IMR-90 (cell line): ENCODE measurements around the gene PPP1R1C. TPM values are rescaled to one million over a fixed set of nuclear protein-coding genes. Genes with fewer than 3 reads are reported as not detected.

Source experiments
- ATAC-seq: fragments of 200-7000 bp; cut with Tn5 transposase; 2 replicates; pipeline ENCODE4 v1.9.1; 2020; ENCODE audit warnings: low read depth, mild to moderate bottlenecking, moderate library complexity
- BruUV-seq: library from RNA; stranded (reverse); fragments of 400-500 nt; replicated peaks from 2 replicates; lab custom pipeline; 2021; lab: Mats Ljungman, UMichigan
- CTCF ChIA-PET: fragments of 300-600 bp; formaldehyde crosslinking; extraction: SDS; loops from one replicate; lab custom pipeline; 2021; ENCODE audit warnings: antibody characterized with exemption; lab: Yijun Ruan, JAX
- POLR2A ChIA-PET: fragments of 300-600 bp; sonication (Branson Sonifier 250); formaldehyde crosslinking; loops from one replicate; lab custom pipeline; 2022; ENCODE audit warnings: antibody characterized with exemption; ENCODE audit not compliant: unreplicated experiment; lab: Charles Lee
- DNase-seq: peaks from one replicate; pipeline ENCODE4 v3.0.0; 2013
- H2AFZ ChIP-seq: replicated peaks from 2 replicates; pipeline ENCODE3; 2013; ENCODE audit warnings: low read length, mild to moderate bottlenecking; ENCODE audit not compliant: poor library complexity
- H2AK5ac ChIP-seq: 2 replicates; pipeline ENCODE4 v1.6.1; 2013; ENCODE audit warnings: low read depth, low read length, inconsistent platforms
- H2AK9ac ChIP-seq: replicated peaks from 2 replicates; pipeline ENCODE3; 2013; ENCODE audit warnings: mild to moderate bottlenecking, low read depth, low read length, moderate library complexity; ENCODE audit not compliant: poor library complexity
- H2BK120ac ChIP-seq: 2 replicates; pipeline ENCODE4 v1.6.1; 2013; ENCODE audit warnings: low read depth, low read length, inconsistent platforms
- H2BK15ac ChIP-seq: 3 replicates; pipeline ENCODE4 v1.6.1; 2013; ENCODE audit warnings: low read depth, low read length, inconsistent platforms
- H2BK20ac ChIP-seq: 2 replicates; pipeline ENCODE4 v1.6.1; 2013; ENCODE audit warnings: low read depth, mild to moderate bottlenecking, inconsistent platforms, low read length, moderate library complexity
- H2BK5ac ChIP-seq: 2 replicates; pipeline ENCODE4 v1.6.1; 2013; ENCODE audit warnings: mild to moderate bottlenecking, low read depth, low read length, inconsistent platforms; ENCODE audit not compliant: poor library complexity, severe bottlenecking
- H3K14ac ChIP-seq: replicated peaks from 2 replicates; pipeline ENCODE4 v1.6.1; 2013; ENCODE audit warnings: low read depth, low read length, inconsistent platforms
- H3K18ac ChIP-seq: 2 replicates; pipeline ENCODE4 v1.6.1; 2013; ENCODE audit warnings: low read depth, low read length, control low read depth
- H3K23ac ChIP-seq: 2 replicates; pipeline ENCODE4 v1.6.1; 2013; ENCODE audit warnings: low read depth, low read length, inconsistent platforms
- H3K27ac ChIP-seq: 2 replicates; pipeline ENCODE4 v1.5.1; 2013; ENCODE audit warnings: mild to moderate bottlenecking, control low read depth, low read length; ENCODE audit not compliant: insufficient read depth
- H3K27me3 ChIP-seq: 2 replicates; pipeline ENCODE4 v1.6.1; 2013; ENCODE audit warnings: low read length; ENCODE audit not compliant: control insufficient read depth, insufficient read depth
- H3K36me3 ChIP-seq: 2 replicates; pipeline ENCODE4 v1.6.1; 2013; ENCODE audit warnings: low read length, mixed read lengths; ENCODE audit not compliant: control insufficient read depth, insufficient read depth
- H3K4ac ChIP-seq: 2 replicates; pipeline ENCODE4 v1.6.1; 2013; ENCODE audit warnings: low read depth, low read length, inconsistent platforms
- H3K4me1 ChIP-seq: 2 replicates; pipeline ENCODE4 v1.6.1; 2013; ENCODE audit warnings: low read length, mixed read lengths; ENCODE audit not compliant: control insufficient read depth, insufficient read depth
- H3K4me2 ChIP-seq: 2 replicates; pipeline ENCODE4 v1.6.1; 2013; ENCODE audit warnings: low read depth, mild to moderate bottlenecking, control low read depth, low read length, moderate library complexity
- H3K4me3 ChIP-seq: 2 replicates; pipeline ENCODE4 v1.5.1; 2013; ENCODE audit warnings: low read depth, mild to moderate bottlenecking, control low read depth, low read length, moderate library complexity; ENCODE audit not compliant: insufficient read depth
- H3K56ac ChIP-seq: 2 replicates; pipeline ENCODE4 v1.6.1; 2013; ENCODE audit warnings: low read length, inconsistent platforms; ENCODE audit not compliant: insufficient read depth; ENCODE audit errors: extremely low read depth
- H3K79me1 ChIP-seq, 2 experiments: 2 replicates each; pipeline ENCODE4 v1.6.1; 2013; ENCODE audit warnings: low read length in 2 of 2, inconsistent platforms in 1 of 2, low read depth in 1 of 2
- H3K9ac ChIP-seq: 2 replicates; pipeline ENCODE4 v1.6.1; 2013; ENCODE audit warnings: low read depth, low read length, control low read depth
- H3K9me1 ChIP-seq: 2 replicates; pipeline ENCODE4 v1.6.1; 2013; ENCODE audit warnings: low read length, inconsistent platforms; ENCODE audit not compliant: insufficient read depth
- H3K9me3 ChIP-seq: 2 replicates; pipeline ENCODE4 v1.6.1; 2013; ENCODE audit warnings: low read length; ENCODE audit not compliant: control insufficient read depth, insufficient read depth
- H4K20me1 ChIP-seq: 2 replicates; pipeline ENCODE4 v1.6.1; 2013; ENCODE audit warnings: low read length, inconsistent platforms; ENCODE audit not compliant: insufficient read depth
- H4K5ac ChIP-seq: 2 replicates; pipeline ENCODE4 v1.6.1; 2013; ENCODE audit warnings: mild to moderate bottlenecking, low read depth, low read length, control low read depth
- H4K8ac ChIP-seq, 2 experiments: 2 replicates each; pipeline ENCODE4 v1.6.1; 2013; ENCODE audit warnings: low read depth in 2 of 2, low read length in 2 of 2, control low read depth in 1 of 2, inconsistent platforms in 1 of 2
- H4K91ac ChIP-seq: 2 replicates; pipeline ENCODE4 v1.6.1; 2013; ENCODE audit warnings: low read depth, low read length, inconsistent platforms; ENCODE audit not compliant: insufficient read depth
- CHD1 ChIP-seq: IDR thresholded peaks from 2 replicates; pipeline ENCODE4 v1.6.1; 2012; ENCODE audit warnings: low read depth, low read length, improper control_type of control experiment
- MXI1 ChIP-seq: IDR thresholded peaks from 2 replicates; pipeline ENCODE4 v1.6.1; 2012; ENCODE audit warnings: low read depth, mild to moderate bottlenecking, low read length, moderate library complexity, borderline replicate concordance
- POLR2A ChIP-seq: IDR thresholded peaks from 2 replicates; pipeline ENCODE4 v1.6.1; 2012; ENCODE audit warnings: mild to moderate bottlenecking, low read depth, low read length
- RCOR1 ChIP-seq: IDR thresholded peaks from 2 replicates; pipeline ENCODE4 v1.6.1; 2012; ENCODE audit warnings: mild to moderate bottlenecking, low read length, improper control_type of control experiment; ENCODE audit not compliant: insufficient replicate concordance
- USF2 ChIP-seq: fragments of 150-350 bp; IDR thresholded peaks from 2 replicates; pipeline ENCODE4 v1.6.1; 2017; ENCODE audit warnings: mild to moderate bottlenecking, antibody characterized with exemption, low read length, low read depth
- WGBS, 2 experiments: methylation state at CpG; one replicate each; pipeline versions ENCODE4 v1.1.5 to v1.1.7; 2013; ENCODE audit warnings: missing lambda C conversion rate in 2 of 2; ENCODE audit not compliant: insufficient read length in 1 of 2; ENCODE audit errors: extremely low coverage in 2 of 2; 5-methylcytosine and 5-hydroxymethylcytosine counted together
- dilution Hi-C: fragments of 300-500 bp; cut with HindIII; formaldehyde crosslinking; loops from one replicate; pipeline ENCODE4 v1.14.3; 2018; ENCODE audit warnings: low sequenced_read_pairs; ENCODE audit not compliant: unreplicated experiment
- in situ Hi-C: fragments of 300-500 bp; cut with MboI; formaldehyde crosslinking; loops from 3 replicates; pipeline ENCODE4 v1.14.3; 2019; ENCODE audit warnings: low sequenced_read_pairs, inconsistent platforms, mixed read lengths
- intact Hi-C: fragments of 100-400 bp; cut with micrococcal nuclease; formaldehyde crosslinking; loops from 2 replicates; pipeline ENCODE4 v1.10.0; 2022
- polyA plus RNA-seq, 3 experiments: library from polyadenylated mRNA; depleted of rRNA; stranded (reverse); fragments of >200 nt; gene quantifications; 2 replicates each; pipeline ENCODE4 v1.2.3, GENCODE V29; 2012; ENCODE audit warnings: low replicate concordance in 1 of 3
- total RNA-seq: library from RNA; depleted of rRNA; stranded (reverse); fragments of >200 nt; gene quantifications from 2 replicates; pipeline ENCODE4 v1.2.3, GENCODE V29; 2012

Gene PPP1R1C
- total and polyA plus RNA-seq, 2 of the 4 experiments (the other 2 are of a cell fraction) = 0.10 to 0.36 TPM

GRCh38 chr2:182004945-182005520, 19.4 kb downstream of the PPP1R1C start:
- intact Hi-C loops (no loop called here), dilution Hi-C loops (no loop called here), in situ Hi-C loops (no loop called here)
- WGBS, 2 experiments = no CpG with 5 or more reads among the region's 2 CpGs
- no peak for ATAC-seq
- H2BK120ac ChIP-seq = no peak overlapping the region
- no peaks in the 10 kb centered on the region for H3K36me3 ChIP-seq
- H3K4me2 ChIP-seq = no peak overlapping the region
- no peak for TF ChIP-seq USF2
- no peak for TF ChIP-seq CHD1
- no peak for TF ChIP-seq POLR2A
- TF ChIP-seq RCOR1 = no peak
- TF ChIP-seq MXI1 = no peak
- H2BK5ac ChIP-seq = no peak overlapping the region
- no peak overlapping the region for H3K4ac ChIP-seq
- H3K9me1 ChIP-seq = no peaks in the 10 kb centered on the region
- POLR2A ChIA-PET = no interaction called here
- H3K9me3 ChIP-seq = no peaks in the 10 kb centered on the region
- no peak overlapping the region for H3K14ac ChIP-seq
- no peak overlapping the region for H3K9ac ChIP-seq
- H4K5ac ChIP-seq = no peak overlapping the region
- H4K20me1 ChIP-seq = no peaks in the 10 kb centered on the region
- H3K56ac ChIP-seq = no peak overlapping the region
- BruUV-seq = no TSS peak
- H2AFZ ChIP-seq = no peak overlapping the region
- no peak overlapping the region for H2BK20ac ChIP-seq
- no peak overlapping the region for H3K27ac ChIP-seq
- no peak overlapping the region for H3K4me3 ChIP-seq
- no peak overlapping the region for H2BK15ac ChIP-seq
- H4K8ac ChIP-seq = no peak overlapping the region
- DNase-seq = no peak
- H3K27me3 ChIP-seq = no peaks in the 10 kb centered on the region
- no peak overlapping the region for H2AK9ac ChIP-seq
- CTCF ChIA-PET = no interaction called here
- no peak overlapping the region for H2AK5ac ChIP-seq
- H3K79me1 ChIP-seq = no peaks in the 10 kb centered on the region
- no peaks in the 10 kb centered on the region for H3K4me1 ChIP-seq
- H4K91ac ChIP-seq = no peak overlapping the region
- H3K18ac ChIP-seq = no peak overlapping the region
- no peak overlapping the region for H3K23ac ChIP-seq
